Fibroblast of pulmonary artery (primary cell): Measurements from ENCODE around the gene MIB2.

Experiments
- DNase-seq: peaks from one replicate; pipeline ENCODE4 v3.0.0-alpha.2; 2010; ENCODE audit warnings: low read depth
- H3K4me3 ChIP-seq: replicated peaks from 2 replicates; pipeline ENCODE4 v1.5.1; 2011; ENCODE audit warnings: low read depth, mild to moderate bottlenecking, control low read depth, low read length, moderate library complexity
- TF ChIP-seq, protein P1 (sequence below): IDR thresholded peaks from 2 replicates; pipeline ENCODE4 v1.5.1; 2011; ENCODE audit warnings: mild to moderate bottlenecking, control low read depth, low read length, inconsistent platforms; ENCODE audit errors: missing control alignments

The MIB2 gene

DNA sequence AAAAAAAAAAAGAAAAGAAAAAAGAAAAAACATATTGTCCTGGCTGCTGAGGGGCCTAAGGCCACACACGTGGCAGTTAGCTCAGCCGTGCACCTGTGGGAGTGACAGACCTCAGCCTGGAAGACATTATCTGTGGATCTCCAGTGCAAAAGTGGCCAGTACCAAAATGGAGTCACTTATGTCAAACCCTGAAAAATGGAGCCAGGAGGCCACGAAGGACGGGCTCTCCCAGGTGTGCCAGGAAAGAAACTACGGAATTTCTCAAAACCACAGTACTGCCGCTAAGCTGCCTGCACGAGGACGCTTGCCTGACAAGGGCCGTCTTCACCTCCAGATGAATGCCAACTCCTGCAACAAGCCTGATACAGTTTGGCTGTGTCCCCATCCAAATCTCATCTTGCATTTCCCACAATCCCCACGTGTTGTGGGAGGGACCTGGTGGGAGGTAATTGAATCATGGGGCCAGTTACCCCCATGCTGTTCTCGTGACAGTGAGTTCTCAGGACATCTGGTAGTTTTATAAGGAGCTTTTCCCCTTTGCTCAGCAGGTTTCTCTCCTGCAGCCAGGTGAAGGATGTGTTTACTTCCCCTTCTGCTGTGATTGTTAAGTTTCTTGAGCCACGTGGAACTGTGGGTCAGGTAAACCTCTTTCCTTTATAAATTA, 5.3 kb upstream of the MIB2 start:
- no peak overlapping the region for H3K4me3 ChIP-seq
- TF ChIP-seq, protein P1, sequence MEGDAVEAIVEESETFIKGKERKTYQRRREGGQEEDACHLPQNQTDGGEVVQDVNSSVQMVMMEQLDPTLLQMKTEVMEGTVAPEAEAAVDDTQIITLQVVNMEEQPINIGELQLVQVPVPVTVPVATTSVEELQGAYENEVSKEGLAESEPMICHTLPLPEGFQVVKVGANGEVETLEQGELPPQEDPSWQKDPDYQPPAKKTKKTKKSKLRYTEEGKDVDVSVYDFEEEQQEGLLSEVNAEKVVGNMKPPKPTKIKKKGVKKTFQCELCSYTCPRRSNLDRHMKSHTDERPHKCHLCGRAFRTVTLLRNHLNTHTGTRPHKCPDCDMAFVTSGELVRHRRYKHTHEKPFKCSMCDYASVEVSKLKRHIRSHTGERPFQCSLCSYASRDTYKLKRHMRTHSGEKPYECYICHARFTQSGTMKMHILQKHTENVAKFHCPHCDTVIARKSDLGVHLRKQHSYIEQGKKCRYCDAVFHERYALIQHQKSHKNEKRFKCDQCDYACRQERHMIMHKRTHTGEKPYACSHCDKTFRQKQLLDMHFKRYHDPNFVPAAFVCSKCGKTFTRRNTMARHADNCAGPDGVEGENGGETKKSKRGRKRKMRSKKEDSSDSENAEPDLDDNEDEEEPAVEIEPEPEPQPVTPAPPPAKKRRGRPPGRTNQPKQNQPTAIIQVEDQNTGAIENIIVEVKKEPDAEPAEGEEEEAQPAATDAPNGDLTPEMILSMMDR = no peak
- DNase-seq = no peak

DNA sequence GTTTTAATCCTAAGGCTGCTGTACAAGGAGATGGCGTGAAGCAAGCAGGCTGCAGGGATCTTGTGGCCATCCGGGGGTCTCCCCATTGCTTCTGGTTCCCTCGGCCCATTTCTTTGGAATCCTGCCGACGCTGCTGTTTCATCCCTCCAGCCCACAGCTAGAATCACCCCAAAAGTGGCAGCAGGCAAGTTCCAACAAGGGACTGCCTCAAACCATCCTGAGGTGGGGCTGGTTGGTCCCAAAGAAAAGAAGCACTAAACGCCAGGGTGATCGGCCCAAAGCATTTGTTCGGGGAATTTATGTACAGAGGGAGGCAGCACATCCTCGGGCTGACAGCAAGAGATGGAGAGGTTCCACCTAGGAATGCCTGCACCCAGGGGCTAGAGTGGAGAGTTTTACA, 4.5 kb upstream of the MIB2 start:
- no peak for DNase-seq
- TF ChIP-seq, protein P1 = no peak
- no peak overlapping the region for H3K4me3 ChIP-seq

DNA sequence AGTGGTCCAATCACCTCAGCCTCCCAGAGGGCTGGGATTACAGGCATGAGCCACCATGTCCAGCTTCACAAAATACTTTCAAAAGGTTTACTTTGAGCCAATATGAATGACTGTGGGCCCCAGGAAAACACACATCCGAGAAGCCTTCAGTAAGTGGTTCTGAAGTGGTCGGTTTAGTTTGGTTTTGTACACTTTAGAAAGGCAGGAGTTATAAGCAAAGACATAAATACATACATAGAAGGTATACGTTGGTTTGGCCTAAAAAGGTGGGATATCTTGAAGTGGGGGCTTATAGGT, 3.2 kb upstream of the MIB2 start:
- no peak overlapping the region for H3K4me3 ChIP-seq
- TF ChIP-seq, protein P1 = no peak
- DNase-seq = no peak

- no peak for DNase-seq
- H3K4me3 ChIP-seq = peak overlapping the region; percentile 91
- TF ChIP-seq, protein P1 = no peak
These were observed 1.7 kb upstream of the MIB2 start for GRCh38 chr1:1613509-1614082.

GRCh38 chr1:1614204-1614953, 921 bp upstream of the MIB2 start:
- TF ChIP-seq, protein P1 = no peak
- peak; percentile 94 for DNase-seq
- H3K4me3 ChIP-seq = peak overlapping the region; percentile 91

DNA sequence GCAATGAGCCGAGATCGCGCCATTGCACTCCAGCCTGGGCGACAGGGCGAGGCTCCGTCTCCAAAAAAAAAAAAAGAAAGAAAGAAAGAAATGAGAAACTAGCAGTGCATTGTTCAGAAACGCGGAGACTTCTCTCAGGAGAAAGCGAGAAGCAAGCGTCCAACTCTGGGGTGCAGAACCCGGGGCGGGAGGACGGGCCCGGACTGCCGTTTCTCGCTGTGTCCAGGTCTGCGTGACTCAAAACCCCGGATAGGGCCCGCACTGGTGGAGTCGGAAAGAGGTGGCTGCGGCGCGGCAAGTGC, 395 bp upstream of the MIB2 start:
- TF ChIP-seq, protein P1 = no peak
- H3K4me3 ChIP-seq = peak overlapping the region; percentile 91
- no peak for DNase-seq
